Measurements from ENCODE around the gene SLC7A1.

DNA sequence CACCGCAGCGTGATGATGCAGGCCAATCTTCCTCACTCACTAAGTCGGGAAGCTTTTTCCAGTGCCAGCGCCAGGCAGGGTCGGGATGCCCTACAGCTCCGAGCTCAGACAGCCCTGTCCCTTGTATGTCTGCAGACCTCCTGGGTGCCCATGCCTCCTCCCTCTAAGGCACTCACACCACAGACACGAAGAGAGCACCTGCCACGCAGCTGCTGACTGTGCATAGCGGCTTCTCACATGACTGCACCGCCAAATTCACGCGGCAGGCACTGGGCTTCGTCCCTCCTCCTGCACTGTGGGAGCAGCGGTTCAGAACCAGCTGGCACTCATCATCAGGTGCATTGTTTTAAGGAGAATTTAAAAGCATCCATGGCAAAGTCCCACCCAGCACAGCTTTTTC is 88.1 kb downstream of the SLC7A1 start:
- TF ChIP-seq, protein P1, sequence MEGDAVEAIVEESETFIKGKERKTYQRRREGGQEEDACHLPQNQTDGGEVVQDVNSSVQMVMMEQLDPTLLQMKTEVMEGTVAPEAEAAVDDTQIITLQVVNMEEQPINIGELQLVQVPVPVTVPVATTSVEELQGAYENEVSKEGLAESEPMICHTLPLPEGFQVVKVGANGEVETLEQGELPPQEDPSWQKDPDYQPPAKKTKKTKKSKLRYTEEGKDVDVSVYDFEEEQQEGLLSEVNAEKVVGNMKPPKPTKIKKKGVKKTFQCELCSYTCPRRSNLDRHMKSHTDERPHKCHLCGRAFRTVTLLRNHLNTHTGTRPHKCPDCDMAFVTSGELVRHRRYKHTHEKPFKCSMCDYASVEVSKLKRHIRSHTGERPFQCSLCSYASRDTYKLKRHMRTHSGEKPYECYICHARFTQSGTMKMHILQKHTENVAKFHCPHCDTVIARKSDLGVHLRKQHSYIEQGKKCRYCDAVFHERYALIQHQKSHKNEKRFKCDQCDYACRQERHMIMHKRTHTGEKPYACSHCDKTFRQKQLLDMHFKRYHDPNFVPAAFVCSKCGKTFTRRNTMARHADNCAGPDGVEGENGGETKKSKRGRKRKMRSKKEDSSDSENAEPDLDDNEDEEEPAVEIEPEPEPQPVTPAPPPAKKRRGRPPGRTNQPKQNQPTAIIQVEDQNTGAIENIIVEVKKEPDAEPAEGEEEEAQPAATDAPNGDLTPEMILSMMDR (conservative IDR thresholded peaks at IDR 0.05): no peak
- no peak for TF ChIP-seq EZH2 (IDR thresholded peaks at IDR 0.05; ENCODE audit: low read depth)
